Adrenal gland (tissue), 12 donors: ENCODE results near the gene DGLUCY. TPM values are rescaled to one million over a fixed set of nuclear protein-coding genes. Genes with fewer than 3 reads are reported as not detected.

Experiments used
- DNase-seq, 7 donors: peaks; one replicate each; pipeline ENCODE4 v3.0.0-alpha.2; 2019 to 2020
- H3K27ac ChIP-seq, 5 donors: fragments of 200-600 bp; sonication (generic) in 4 of 5; 1 replicate in 3 of 5; 2 replicates in 2 of 5; pipeline versions ENCODE4 v1.5.1 to v1.8.0; 2016 to 2020; ENCODE audit warnings: mild to moderate bottlenecking in 1 of 5
- H3K27me3 ChIP-seq: fragments of 200-600 bp; 2 replicates; pipeline ENCODE4 v1.8.0; 2021
- H3K36me3 ChIP-seq, 2 donors: fragments of 200-600 bp; replicated peaks in 1 of 2; 1 replicate in 1 of 2; 2 replicates in 1 of 2; pipeline versions ENCODE4 v1.5.1 to v1.8.0; 2018 to 2022
- H3K4me1 ChIP-seq, 2 donors: fragments of 200-600 bp; replicated peaks in 1 of 2; 1 replicate in 1 of 2; 2 replicates in 1 of 2; pipeline versions ENCODE4 v1.5.1 to v1.8.0; 2018 to 2021
- H3K4me3 ChIP-seq, 4 donors: fragments of 200-600 bp; sonication (generic) in 3 of 4; one replicate each; pipeline ENCODE4 v1.5.1; 2016 to 2018
- H3K9me3 ChIP-seq, 3 donors: fragments of 200-600 bp; sonication (generic) in 1 of 3; replicated peaks in 1 of 3; 1 replicate in 2 of 3; 2 replicates in 1 of 3; pipeline versions ENCODE4 v1.5.1 to v1.8.0; 2016 to 2021
- CTCF ChIP-seq, 6 experiments: fragments of 450-650 bp in 4 of 6; fragments of 200-600 bp in 2 of 6; sonication (generic) in 1 of 6; IDR thresholded peaks; 1 replicate in 5 of 6; 2 replicates in 1 of 6; pipeline versions ENCODE4 v1.5.1 to v1.8.0; 2016 to 2021; ENCODE audit warnings: antibody characterized with exemption in 6 of 6, mild to moderate bottlenecking in 2 of 6, moderate library complexity in 1 of 6
- POLR2A ChIP-seq, 2 donors: fragments of 450-650 bp; IDR thresholded peaks; one replicate each; pipeline ENCODE4 v1.6.1; 2017; ENCODE audit warnings: antibody characterized with exemption in 2 of 2, mild to moderate bottlenecking in 2 of 2, moderate library complexity in 1 of 2
- WGBS, 4 donors: extraction: QIAGEN DNeasy Blood & Tissue Kit in 2 of 4; methylation state at CpG; one replicate each; pipeline versions ENCODE4 v1.1.5 to v1.1.7; 2013 to 2017; 5-methylcytosine and 5-hydroxymethylcytosine counted together
- intact Hi-C, 2 donors: fragments of 100-400 bp; cut with DNase I; formaldehyde crosslinking; loops; one replicate each; pipeline versions ENCODE4 v1.14.1 to v1.15.0; 2022 to 2023
- polyA plus RNA-seq, 3 donors: library from polyadenylated mRNA; stranded (reverse); fragments of 200-250 nt in 2 of 3; fragments of 350-450 nt in 1 of 3; fragmentation: Illumina TruSeq in 1 of 3; extraction: RNeasy Lipid Tissue Mini Kit (QIAGEN cat#74804) in 1 of 3; gene quantifications; one replicate each; pipeline ENCODE4 v1.2.3, GENCODE V29; 2013 to 2014
- total RNA-seq, 9 donors: library from RNA; depleted of rRNA in 4 of 9; stranded (reverse); fragments of >200 nt in 4 of 9; fragments of 120-200 nt in 1 of 9; fragmentation: NEBNext Ultra II Directional in 1 of 9; extraction: Animal tissue kit (Norgen Biotek cat#: 25700) in 1 of 9; gene quantifications; one replicate each; pipeline versions ENCODE4 v1.1.0 to v1.2.4, GENCODE V29; 2013 to 2023
- donor health status: healthy with polysubstance abuse.
- donor health status: Bipolar disorder and iron deficiency.
- donor health status: DM: yes; HTN: yes; CAD: no.
- donor health status: DM: no; HTN: no; CAD: no.
- donor health status: DM: no; HTN: no; CAD: no.
- donor health status: DM: yes; HTN: yes; CAD: no.

Gene DGLUCY
- total and polyA plus RNA-seq, 12 donors, result 48.9 to 93.4 (median 70.9) TPM

- H3K4me1 ChIP-seq, result peaks cover 4 to 23% of the 10 kb centered on the region in 2 donors
- peak in 4 of 7 donors; percentile 13 to 78 (median 24) for DNase-seq
- no peaks in the 10 kb centered on the region for H3K9me3 ChIP-seq
Observed at GRCh38 chr14:91108941-91109611, 4.8 kb upstream of the DGLUCY start.

GRCh38 chr14:91111443-91111842, 2.4 kb upstream of the DGLUCY start:
- intact Hi-C loops, result no loop called here
- H3K4me1 ChIP-seq, result peaks cover 18 to 37% of the 10 kb centered on the region in 2 donors
- H3K4me3 ChIP-seq, result no peak overlapping the region
- DNase-seq, result no peak
- TF ChIP-seq POLR2A (IDR thresholded peaks at IDR 0.05), result no peak
- no peak for TF ChIP-seq CTCF (IDR thresholded peaks at IDR 0.05)
- H3K27me3 ChIP-seq, result no peaks in the 10 kb centered on the region
- WGBS, 4 donors, result 67 to 86% (median 80%) methylated on average over 1 of the region's 1 CpG
- H3K9me3 ChIP-seq, result no peaks in the 10 kb centered on the region
- H3K27ac ChIP-seq, result no peak overlapping the region
- H3K36me3 ChIP-seq, result no peaks in the 10 kb centered on the region

More at GRCh38 chr14:91108941-91109611, 4.8 kb upstream of the DGLUCY start:
- WGBS, 4 donors, result 49 to 55% (median 52%) methylated on average over 7 of the region's 7 CpGs
- Histone ChIP-seq H3K4me3 (no peak overlapping the region), H3K27me3 (no peaks in the 10 kb centered on the region), H3K27ac (peak overlapping the region in 2 of 5 donors; percentile 26 to 29), H3K36me3 (no peaks in the 10 kb centered on the region)
- TF ChIP-seq CTCF (IDR thresholded peaks at IDR 0.05), result no peak
- no peak for TF ChIP-seq POLR2A (IDR thresholded peaks at IDR 0.05)
- intact Hi-C loops, result no loop called here

GRCh38 chr14:91112194-91112593, 1.7 kb upstream of the DGLUCY start:
- no peaks in the 10 kb centered on the region for H3K36me3 ChIP-seq
- no peak for TF ChIP-seq POLR2A (IDR thresholded peaks at IDR 0.05)
- no peak for DNase-seq
- H3K27me3 ChIP-seq, result no peaks in the 10 kb centered on the region
- H3K9me3 ChIP-seq, result no peaks in the 10 kb centered on the region
- 83 to 92% (median 89%) methylated on average over 4 of the region's 4 CpGs for WGBS, 4 donors
- H3K4me3 ChIP-seq, result no peak overlapping the region
- H3K4me1 ChIP-seq, result peaks cover 23 to 43% of the 10 kb centered on the region in 2 donors
- intact Hi-C loops, result no loop called here
- H3K27ac ChIP-seq, result no peak overlapping the region

GRCh38 chr14:91114079-91115065, 499 bp downstream of the DGLUCY start:
- H3K36me3 ChIP-seq, result no peaks in the 10 kb centered on the region
- 0 to 3% (median 2%) methylated on average over 16 to 18 of the region's 18 CpGs for WGBS, 4 donors
- peak; percentile 55 to 77 (median 65) for DNase-seq
- peak overlapping the region; percentile 45 to 93 (median 89) for H3K27ac ChIP-seq
- TF ChIP-seq POLR2A (IDR thresholded peaks at IDR 0.05), result peak; percentile 18 to 78
- TF ChIP-seq CTCF (IDR thresholded peaks at IDR 0.05), result no peak
- peaks cover 23 to 38% of the 10 kb centered on the region in 2 donors for H3K4me1 ChIP-seq
- no peaks in the 10 kb centered on the region for H3K9me3 ChIP-seq
- intact Hi-C loops, result no loop called here
- peak overlapping the region; percentile 13 to 67 (median 50) for H3K4me3 ChIP-seq
- H3K27me3 ChIP-seq, result no peaks in the 10 kb centered on the region
